Thyroid gland (tissue), 4 donors: ENCODE measurements around the gene ALPI. TPM values are rescaled to one million over a fixed set of nuclear protein-coding genes. Genes with fewer than 3 reads are reported as not detected.

ENCODE experiments used
- DNase-seq, 2 donors: peaks; one replicate each; pipeline ENCODE4 v3.0.0-alpha.2; 2019
- H3K27ac ChIP-seq, 3 donors: fragments of 200-600 bp; sonication (generic); 1 replicate in 2 of 3; 2 replicates in 1 of 3; pipeline ENCODE4 v1.5.1; 2016 to 2019; ENCODE audit warnings: mild to moderate bottlenecking in 1 of 3, moderate library complexity in 1 of 3
- H3K27me3 ChIP-seq: fragments of 200-600 bp; sonication (generic); one replicate; pipeline ENCODE4 v1.5.1; 2019
- H3K36me3 ChIP-seq, 2 donors: fragments of 200-600 bp; sonication (generic); one replicate each; pipeline ENCODE4 v1.5.1; 2016 to 2019
- H3K4me1 ChIP-seq, 2 donors: fragments of 200-600 bp; sonication (generic); one replicate each; pipeline ENCODE4 v1.5.1; 2017 to 2019
- H3K4me3 ChIP-seq, 3 donors: fragments of 200-600 bp; sonication (generic); replicated peaks in 1 of 3; 1 replicate in 2 of 3; 2 replicates in 1 of 3; pipeline ENCODE4 v1.5.1; 2016; ENCODE audit warnings: mild to moderate bottlenecking in 1 of 3
- H3K9me3 ChIP-seq: fragments of 200-600 bp; sonication (generic); one replicate; pipeline ENCODE4 v1.5.1; 2017
- POLR2A ChIP-seq, 2 donors: fragments of 450-650 bp; IDR thresholded peaks; one replicate each; pipeline ENCODE4 v1.6.1; 2017; ENCODE audit warnings: antibody characterized with exemption in 2 of 2, mild to moderate bottlenecking in 2 of 2, moderate library complexity in 1 of 2
- WGBS, 2 donors: methylation state at CpG; one replicate each; pipeline ENCODE4 v1.1.5; 2017; 5-methylcytosine and 5-hydroxymethylcytosine counted together
- intact Hi-C: fragments of 100-400 bp; cut with DNase I; formaldehyde crosslinking; loops from one replicate; pipeline ENCODE4 v1.15.1; 2023
- total RNA-seq, 4 donors: library from RNA; depleted of rRNA; stranded (reverse); fragments of >200 nt; gene quantifications; one replicate each; pipeline ENCODE4 v1.2.3, GENCODE V29; 2016
- TF ChIP-seq, protein P1 (sequence below), 6 experiments: fragments of 200-600 bp in 3 of 6; fragments of 450-650 bp in 3 of 6; sonication (generic) in 3 of 6; IDR thresholded peaks; one replicate each; pipeline ENCODE4 v1.5.1; 2016 to 2019; ENCODE audit warnings: antibody characterized with exemption in 6 of 6, mild to moderate bottlenecking in 2 of 6, inconsistent platforms in 1 of 6, moderate library complexity in 1 of 6

The ALPI gene
- total RNA-seq, 4 donors from 2014 or later = not detected

GRCh38 chr2:232506709-232507108, 50.8 kb downstream of the ALPI start:
- 90% methylated on average over 4 of the region's 4 CpGs; no CpG with 5 or more reads in 1 of the 2 donors for WGBS, 2 donors
- Histone ChIP-seq H3K36me3 (no peaks in the 10 kb centered on the region), H3K27ac (no peak overlapping the region), H3K27me3 (no peaks in the 10 kb centered on the region), H3K4me3 (no peak overlapping the region), H3K4me1 (peaks cover 8 to 17% of the 10 kb centered on the region in 2 donors), H3K9me3 (no peaks in the 10 kb centered on the region)
- no peak for TF ChIP-seq POLR2A (IDR thresholded peaks at IDR 0.05)
- TF ChIP-seq, protein P1, sequence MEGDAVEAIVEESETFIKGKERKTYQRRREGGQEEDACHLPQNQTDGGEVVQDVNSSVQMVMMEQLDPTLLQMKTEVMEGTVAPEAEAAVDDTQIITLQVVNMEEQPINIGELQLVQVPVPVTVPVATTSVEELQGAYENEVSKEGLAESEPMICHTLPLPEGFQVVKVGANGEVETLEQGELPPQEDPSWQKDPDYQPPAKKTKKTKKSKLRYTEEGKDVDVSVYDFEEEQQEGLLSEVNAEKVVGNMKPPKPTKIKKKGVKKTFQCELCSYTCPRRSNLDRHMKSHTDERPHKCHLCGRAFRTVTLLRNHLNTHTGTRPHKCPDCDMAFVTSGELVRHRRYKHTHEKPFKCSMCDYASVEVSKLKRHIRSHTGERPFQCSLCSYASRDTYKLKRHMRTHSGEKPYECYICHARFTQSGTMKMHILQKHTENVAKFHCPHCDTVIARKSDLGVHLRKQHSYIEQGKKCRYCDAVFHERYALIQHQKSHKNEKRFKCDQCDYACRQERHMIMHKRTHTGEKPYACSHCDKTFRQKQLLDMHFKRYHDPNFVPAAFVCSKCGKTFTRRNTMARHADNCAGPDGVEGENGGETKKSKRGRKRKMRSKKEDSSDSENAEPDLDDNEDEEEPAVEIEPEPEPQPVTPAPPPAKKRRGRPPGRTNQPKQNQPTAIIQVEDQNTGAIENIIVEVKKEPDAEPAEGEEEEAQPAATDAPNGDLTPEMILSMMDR (IDR thresholded peaks at IDR 0.05) = no peak
- DNase-seq = no peak
- intact Hi-C loops = no loop called here

DNA sequence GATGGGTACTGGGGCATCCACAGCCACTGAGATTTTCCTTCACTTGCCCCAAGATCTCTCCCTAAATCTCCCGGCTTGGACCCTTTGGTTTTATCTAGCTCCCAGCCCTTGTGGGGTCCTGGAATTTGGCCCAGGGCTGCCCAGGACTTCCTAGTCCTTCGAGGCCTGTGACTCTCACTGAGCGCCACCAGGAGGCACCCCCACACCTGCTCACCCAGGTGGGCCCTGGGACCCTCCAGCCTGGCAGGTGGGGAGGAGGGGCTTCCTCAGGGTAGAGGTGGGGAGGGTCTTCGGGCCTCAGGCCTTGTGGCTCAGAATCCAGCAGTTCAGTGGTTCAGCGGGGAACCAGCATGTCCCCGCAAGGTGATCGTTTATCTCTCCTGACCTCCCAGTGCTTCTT, 52.3 kb downstream of the ALPI start:
- Histone ChIP-seq H3K4me1 (peaks cover 2 to 4% of the 10 kb centered on the region in 2 donors), H3K4me3 (no peak overlapping the region), H3K9me3 (no peaks in the 10 kb centered on the region), H3K27ac (no peak overlapping the region), H3K27me3 (no peaks in the 10 kb centered on the region), H3K36me3 (no peaks in the 10 kb centered on the region)
- intact Hi-C loops = no loop called here
- WGBS, 2 donors = 77 to 88% methylated on average over 5 to 7 of the region's 7 CpGs
- no peak for DNase-seq
- TF ChIP-seq POLR2A (IDR thresholded peaks at IDR 0.05) = no peak
- TF ChIP-seq, protein P1 (IDR thresholded peaks at IDR 0.05) = no peak

Other genes with a start within 250 kb of the ALPI start
- not detected for gene ALPP, start 77.4 kb upstream of the ALPI start, total RNA-seq
- not detected for gene ALPG, start 49.3 kb upstream of the ALPI start, total RNA-seq
- gene ECEL1, start 31.7 kb downstream of the ALPI start, total RNA-seq = 1 to 10 TPM in 2 of 4 donors, under 1 TPM in 2; 0.11 to 1.5 (median 1.2) TPM
- gene PRSS56, start 64.2 kb downstream of the ALPI start, total RNA-seq = not detected
- gene CHRND, start 70.0 kb downstream of the ALPI start, total RNA-seq = not detected
- gene CHRNG, start 83.5 kb downstream of the ALPI start, total RNA-seq = not detected
- gene TIGD1, start 94.4 kb downstream of the ALPI start, total RNA-seq = 10 to 100 TPM in 1 of 4 donors, 1 to 10 TPM in 3; 6.7 to 11.6 (median 6.9) TPM
- 10 to 100 TPM; 50.7 to 59.6 (median 54.4) TPM for gene EIF4E2, start 94.5 kb downstream of the ALPI start, total RNA-seq
- gene EFHD1, start 177.5 kb downstream of the ALPI start, total RNA-seq = 10 to 100 TPM in 3 of 4 donors, 1 to 10 TPM in 1; 6.9 to 17.5 (median 14.8) TPM
- gene GIGYF2, start 241.2 kb downstream of the ALPI start, total RNA-seq = 100 to 1,000 TPM in 2 of 4 donors, 10 to 100 TPM in 2; 88.7 to 138 (median 101) TPM